Measurements from ENCODE around the gene LRP6. TPM values are rescaled to one million over a fixed set of nuclear protein-coding genes. Genes with fewer than 3 reads are reported as not detected.

LRP6 gene
- total and polyA plus RNA-seq, 2 experiments from 2014 or later, result 17.5 to 42.4 TPM

GRCh38 chr12:12068751-12069150, 198.1 kb downstream of the LRP6 start:
- Histone ChIP-seq H2AFZ (no peak overlapping the region), H3K27ac (no peak overlapping the region), H4K20me1 (ENCODE audit: insufficient read depth, poor library complexity, severe bottlenecking) (no peaks in the 10 kb centered on the region), H3K4me2 (no peak overlapping the region), H3K9me2 (replicated peaks; ENCODE audit: insufficient read depth) (no peaks in the 10 kb centered on the region), H3K4me3 (no peak overlapping the region), H3K79me2 (peaks cover 6% of the 10 kb centered on the region), H3K9me3 (ENCODE audit: low read depth) (no peaks in the 10 kb centered on the region), H3K36me3 (replicated peaks; ENCODE audit: insufficient read depth, low read depth) (no peaks in the 10 kb centered on the region), H3K4me1 (ENCODE audit: insufficient read depth) (peaks cover 13% of the 10 kb centered on the region), H3K27me3 (no peaks in the 10 kb centered on the region)
- DNase-seq (ENCODE audit: low spot score), result no peak
- 92% methylated on average over 6 of the region's 6 CpGs for whole genome bisulfite sequencing (ENCODE audit: low lambda C conversion rate, missing lambda C conversion rate)
- TF ChIP-seq EZH2phosphoT487 (IDR thresholded peaks at IDR 0.05; ENCODE audit: low read depth, severe bottlenecking, unreplicated experiment) (no peak), EZH2 (IDR thresholded peaks at IDR 0.05; ENCODE audit: borderline replicate concordance) (no peak), CTCF (IDR thresholded peaks at IDR 0.05; ENCODE audit: poor library complexity) (no peak)

Small RNA genes within 50 kb of the gene (microRNA-seq; reads per million reads assigned to microRNA genes)
- gene MIR1244-4, result not detected

Small RNA genes within 50 kb of the gene (small RNA-seq; reads per million reads assigned to genes)
- gene RNU6-318P (not detected), gene RNU6-545P (not detected)

Other genes starting within 250 kb of the LRP6 start
- gene BCL2L14, start 196.1 kb downstream of the LRP6 start, total RNA-seq, result 13.6 and 17.8 TPM in 2 replicates
- 4.9 and 7.5 TPM in 2 replicates for gene BCL2L14, start 196.1 kb downstream of the LRP6 start, polyA plus RNA-seq
- 14.0 and 17.4 TPM in 2 replicates for gene MANSC1, start 83.2 kb upstream of the LRP6 start, total RNA-seq
- 15.4 and 20.5 TPM in 2 replicates for gene MANSC1, start 83.2 kb upstream of the LRP6 start, polyA plus RNA-seq
- gene BORCS5, start 90.0 kb upstream of the LRP6 start, total RNA-seq, result 11.2 and 12.8 TPM in 2 replicates
- gene BORCS5, start 90.0 kb upstream of the LRP6 start, polyA plus RNA-seq, result 6.6 and 13.3 TPM in 2 replicates

All from hepatocyte (in vitro differentiated cells).